ENCODE results near the gene EXTL2. TPM values are rescaled to one million over a fixed set of nuclear protein-coding genes. Genes with fewer than 3 reads are reported as not detected.
A peak's percentile ranks its signal among the peaks of the same experiment; 100 is the strongest.
"Not testable (repeated sequence)": the region's sequence is repeated elsewhere in the genome, so short reads cannot be mapped to it uniquely, and the experiment has no call there.

Gene EXTL2
- polyA plus RNA-seq, 1 donor from 2014 or later: 2.6 TPM

- H3K27ac Mint-ChIP-seq, H3K36me3 Mint-ChIP-seq, H3K4me3 Mint-ChIP-seq, H3K27me3 Mint-ChIP-seq, H3K4me1 Mint-ChIP-seq: not testable (repeated sequence)
- H3K9me3 Mint-ChIP-seq: peaks cover 0 to 12% (median 5%) of the 10 kb centered on the region in 3 donors
Observed at GRCh38 chr1:100889007-100889406, 5.6 kb downstream of the EXTL2 start.

- H3K4me1 Mint-ChIP-seq: no peaks in the 10 kb centered on the region
Observed at GRCh38 chr1:100883963-100884362, 10.7 kb downstream of the EXTL2 start.

GRCh38 chr1:100882698-100883097, 11.9 kb downstream of the EXTL2 start:
- no peaks in the 10 kb centered on the region for H3K9me3 Mint-ChIP-seq
- peak overlapping the region in 1 of 3 donors; percentile 11 for H3K27ac Mint-ChIP-seq
- no peak overlapping the region for H3K4me3 Mint-ChIP-seq
- no peaks in the 10 kb centered on the region for H3K27me3 Mint-ChIP-seq
- no peaks in the 10 kb centered on the region for H3K4me1 Mint-ChIP-seq
- peaks cover 5% of the 10 kb centered on the region for H3K36me3 Mint-ChIP-seq

More at GRCh38 chr1:100883963-100884362, 10.7 kb downstream of the EXTL2 start:
- Mint-ChIP-seq H3K4me3 (no peak overlapping the region), H3K27ac (no peak overlapping the region), H3K27me3 (no peaks in the 10 kb centered on the region), H3K36me3 (peaks cover 5% of the 10 kb centered on the region), H3K9me3 (peaks cover 0 to 6% (median under 1%) of the 10 kb centered on the region in 3 donors)

GRCh38 chr1:100881687-100882086, 13.0 kb downstream of the EXTL2 start:
- peaks cover 5% of the 10 kb centered on the region for H3K36me3 Mint-ChIP-seq
- no peaks in the 10 kb centered on the region for H3K4me1 Mint-ChIP-seq
- no peaks in the 10 kb centered on the region for H3K9me3 Mint-ChIP-seq
- H3K4me3 Mint-ChIP-seq: no peak overlapping the region
- no peaks in the 10 kb centered on the region for H3K27me3 Mint-ChIP-seq
- H3K27ac Mint-ChIP-seq: no peak overlapping the region

GRCh38 chr1:100879422-100879821, 15.2 kb downstream of the EXTL2 start:
- H3K9me3 Mint-ChIP-seq: no peaks in the 10 kb centered on the region
- no peaks in the 10 kb centered on the region for H3K4me1 Mint-ChIP-seq
- peaks cover 3% of the 10 kb centered on the region for H3K36me3 Mint-ChIP-seq
- no peak overlapping the region for H3K4me3 Mint-ChIP-seq
- H3K27me3 Mint-ChIP-seq: no peaks in the 10 kb centered on the region
- H3K27ac Mint-ChIP-seq: no peak overlapping the region

- no peaks in the 10 kb centered on the region for H3K9me3 Mint-ChIP-seq
- no peaks in the 10 kb centered on the region for H3K4me1 Mint-ChIP-seq
- H3K27ac Mint-ChIP-seq: peak overlapping the region in 1 of 3 donors; percentile 29
- H3K27me3 Mint-ChIP-seq: no peaks in the 10 kb centered on the region
- no peak overlapping the region for H3K4me3 Mint-ChIP-seq
- H3K36me3 Mint-ChIP-seq: no peaks in the 10 kb centered on the region
Observed at GRCh38 chr1:100876291-100876690, 18.4 kb downstream of the EXTL2 start.

GRCh38 chr1:100875228-100875627, 19.4 kb downstream of the EXTL2 start:
- Mint-ChIP-seq H3K4me3 (no peak overlapping the region), H3K4me1 (no peaks in the 10 kb centered on the region), H3K36me3 (no peaks in the 10 kb centered on the region), H3K27me3 (no peaks in the 10 kb centered on the region), H3K27ac (no peak overlapping the region), H3K9me3 (no peaks in the 10 kb centered on the region)

- Mint-ChIP-seq H3K27me3 (no peaks in the 10 kb centered on the region), H3K9me3 (no peaks in the 10 kb centered on the region), H3K4me3 (no peak overlapping the region), H3K27ac (no peak overlapping the region), H3K36me3 (no peaks in the 10 kb centered on the region), H3K4me1 (no peaks in the 10 kb centered on the region)
Observed at GRCh38 chr1:100874433-100874832, 20.2 kb downstream of the EXTL2 start.

- H3K9me3 Mint-ChIP-seq: no peaks in the 10 kb centered on the region
- no peak overlapping the region for H3K4me3 Mint-ChIP-seq
- H3K27ac Mint-ChIP-seq: no peak overlapping the region
- H3K4me1 Mint-ChIP-seq: no peaks in the 10 kb centered on the region
- no peaks in the 10 kb centered on the region for H3K27me3 Mint-ChIP-seq
- no peaks in the 10 kb centered on the region for H3K36me3 Mint-ChIP-seq
Observed at GRCh38 chr1:100869996-100870395, 24.6 kb downstream of the EXTL2 start.

GRCh38 chr1:100868364-100868995, 26.2 kb downstream of the EXTL2 start:
- no peaks in the 10 kb centered on the region for H3K36me3 Mint-ChIP-seq
- H3K4me1 Mint-ChIP-seq: no peaks in the 10 kb centered on the region
- no peaks in the 10 kb centered on the region for H3K9me3 Mint-ChIP-seq
- H3K27ac Mint-ChIP-seq: no peak overlapping the region
- no peak overlapping the region for H3K4me3 Mint-ChIP-seq
- H3K27me3 Mint-ChIP-seq: no peaks in the 10 kb centered on the region

GRCh38 chr1:100866901-100867206, 27.8 kb downstream of the EXTL2 start:
- H3K36me3 Mint-ChIP-seq: no peaks in the 10 kb centered on the region
- no peaks in the 10 kb centered on the region for H3K27me3 Mint-ChIP-seq
- no peak overlapping the region for H3K4me3 Mint-ChIP-seq
- H3K9me3 Mint-ChIP-seq: no peaks in the 10 kb centered on the region
- peak overlapping the region in 1 of 3 donors; percentile 19 for H3K27ac Mint-ChIP-seq
- no peaks in the 10 kb centered on the region for H3K4me1 Mint-ChIP-seq

- Mint-ChIP-seq H3K4me3 (no peak overlapping the region), H3K9me3 (no peaks in the 10 kb centered on the region), H3K36me3 (no peaks in the 10 kb centered on the region), H3K4me1 (no peaks in the 10 kb centered on the region), H3K27ac (no peak overlapping the region), H3K27me3 (no peaks in the 10 kb centered on the region)
Observed at GRCh38 chr1:100866041-100866900, 28.4 kb downstream of the EXTL2 start.

GRCh38 chr1:100862591-100862990, 32.1 kb downstream of the EXTL2 start:
- no peak overlapping the region for H3K4me3 Mint-ChIP-seq

GRCh38 chr1:100861379-100861778, 33.3 kb downstream of the EXTL2 start:
- Mint-ChIP-seq H3K9me3 (no peaks in the 10 kb centered on the region), H3K27me3 (peaks cover 4% of the 10 kb centered on the region), H3K4me3 (no peak overlapping the region), H3K4me1 (no peaks in the 10 kb centered on the region), H3K27ac (no peak overlapping the region), H3K36me3 (no peaks in the 10 kb centered on the region)

More at GRCh38 chr1:100862591-100862990, 32.1 kb downstream of the EXTL2 start:
- Mint-ChIP-seq H3K27me3 (no peaks in the 10 kb centered on the region), H3K27ac (no peak overlapping the region), H3K4me1 (no peaks in the 10 kb centered on the region), H3K9me3 (no peaks in the 10 kb centered on the region), H3K36me3 (no peaks in the 10 kb centered on the region)

GRCh38 chr1:100860397-100860991, 34.1 kb downstream of the EXTL2 start:
- peaks cover 4% of the 10 kb centered on the region for H3K27me3 Mint-ChIP-seq
- no peak overlapping the region for H3K4me3 Mint-ChIP-seq
- H3K9me3 Mint-ChIP-seq: no peaks in the 10 kb centered on the region
- no peak overlapping the region for H3K27ac Mint-ChIP-seq
- peaks cover 0 to 2% (median 0%) of the 10 kb centered on the region in 3 donors for H3K4me1 Mint-ChIP-seq
- H3K36me3 Mint-ChIP-seq: no peaks in the 10 kb centered on the region
